ENCODE results near the gene TMEM43.

The TMEM43 gene

DNA sequence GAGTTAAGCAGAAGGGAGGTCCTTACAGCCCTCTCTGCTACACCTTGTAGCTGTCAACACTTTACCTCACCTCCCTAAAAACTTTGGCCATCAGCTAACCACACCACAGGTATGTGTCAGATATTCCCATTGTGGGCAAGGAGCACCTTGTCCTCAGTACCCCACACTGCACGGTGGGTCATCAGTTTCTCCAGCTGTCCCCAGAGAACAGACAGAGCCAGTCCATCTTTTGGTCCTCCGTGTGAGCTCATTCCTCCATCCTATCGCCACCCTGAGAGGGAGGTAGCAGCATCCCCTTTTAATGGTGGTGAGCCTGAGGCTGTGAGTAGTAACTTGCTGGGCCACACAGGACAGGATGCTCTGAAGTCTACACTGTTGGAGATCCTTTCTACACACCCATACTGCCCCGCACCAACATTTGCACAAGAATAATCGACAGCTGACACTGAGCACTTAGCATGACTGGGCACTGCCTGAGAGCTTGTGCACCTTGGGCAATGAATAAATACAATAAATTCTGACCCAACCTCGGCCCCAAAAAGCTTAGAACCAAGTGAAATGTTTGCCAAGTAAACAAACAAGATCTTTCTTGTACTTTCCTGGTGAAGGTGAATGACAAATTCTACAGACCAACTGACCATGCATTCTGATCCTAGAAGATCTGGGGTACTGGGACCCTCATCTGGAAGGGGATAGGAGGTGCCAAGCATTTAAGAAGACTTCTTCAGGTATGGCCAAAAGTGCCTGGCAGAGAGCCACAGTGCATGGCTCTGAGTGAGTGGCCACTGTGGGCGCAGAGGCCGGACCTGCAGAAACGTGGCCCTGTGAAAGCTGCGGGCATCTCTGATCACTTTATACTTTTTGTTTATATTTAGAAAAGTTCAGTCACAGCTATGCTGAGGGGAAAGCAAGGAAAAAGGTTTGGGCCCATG is 7.1 kb upstream of the TMEM43 start:
- no peak for ATAC-seq (ENCODE audit: insufficient read depth, low read depth)
- no peak overlapping the region for H3K9ac ChIP-seq (ENCODE audit: low read depth, low read length)
- no peaks in the 10 kb centered on the region for H3K9me3 ChIP-seq (ENCODE audit: insufficient read depth, low read length, severe bottlenecking)
- H3K4me1 ChIP-seq (ENCODE audit: insufficient read depth, low read length): peaks cover 10% of the 10 kb centered on the region
- TF ChIP-seq EZH2 (IDR thresholded peaks at IDR 0.05; ENCODE audit: borderline replicate concordance, low read depth, low read length, severe bottlenecking) (no peak), CTCF (IDR thresholded peaks at IDR 0.05; ENCODE audit: borderline replicate concordance, extremely low read depth, low read length, poor library complexity, severe bottlenecking) (no peak)
- peaks cover 7% of the 10 kb centered on the region; the same call in 1 of the 2 replicates for H4K20me1 ChIP-seq (ENCODE audit: insufficient read depth, low read length)
- no peaks in the 10 kb centered on the region for H3K27me3 ChIP-seq (ENCODE audit: insufficient read depth, low read length, poor library complexity)
- peaks cover 26% of the 10 kb centered on the region; the same call in 1 of the 2 replicates for H3K79me2 ChIP-seq (ENCODE audit: insufficient read depth, low read length)
- H3K4me2 ChIP-seq (ENCODE audit: insufficient read depth, low read length): no peak overlapping the region
- H2AFZ ChIP-seq (ENCODE audit: low read depth, low read length): no peak overlapping the region
- peaks cover 77% of the 10 kb centered on the region for H3K36me3 ChIP-seq (ENCODE audit: insufficient read depth, low read length)
- no peak overlapping the region for H3K4me3 ChIP-seq (ENCODE audit: low read depth in 1 of 2, low read length in 2 of 2)
- DNase-seq: no peak
- no peak overlapping the region for H3K27ac ChIP-seq (ENCODE audit: low read length)

DNA sequence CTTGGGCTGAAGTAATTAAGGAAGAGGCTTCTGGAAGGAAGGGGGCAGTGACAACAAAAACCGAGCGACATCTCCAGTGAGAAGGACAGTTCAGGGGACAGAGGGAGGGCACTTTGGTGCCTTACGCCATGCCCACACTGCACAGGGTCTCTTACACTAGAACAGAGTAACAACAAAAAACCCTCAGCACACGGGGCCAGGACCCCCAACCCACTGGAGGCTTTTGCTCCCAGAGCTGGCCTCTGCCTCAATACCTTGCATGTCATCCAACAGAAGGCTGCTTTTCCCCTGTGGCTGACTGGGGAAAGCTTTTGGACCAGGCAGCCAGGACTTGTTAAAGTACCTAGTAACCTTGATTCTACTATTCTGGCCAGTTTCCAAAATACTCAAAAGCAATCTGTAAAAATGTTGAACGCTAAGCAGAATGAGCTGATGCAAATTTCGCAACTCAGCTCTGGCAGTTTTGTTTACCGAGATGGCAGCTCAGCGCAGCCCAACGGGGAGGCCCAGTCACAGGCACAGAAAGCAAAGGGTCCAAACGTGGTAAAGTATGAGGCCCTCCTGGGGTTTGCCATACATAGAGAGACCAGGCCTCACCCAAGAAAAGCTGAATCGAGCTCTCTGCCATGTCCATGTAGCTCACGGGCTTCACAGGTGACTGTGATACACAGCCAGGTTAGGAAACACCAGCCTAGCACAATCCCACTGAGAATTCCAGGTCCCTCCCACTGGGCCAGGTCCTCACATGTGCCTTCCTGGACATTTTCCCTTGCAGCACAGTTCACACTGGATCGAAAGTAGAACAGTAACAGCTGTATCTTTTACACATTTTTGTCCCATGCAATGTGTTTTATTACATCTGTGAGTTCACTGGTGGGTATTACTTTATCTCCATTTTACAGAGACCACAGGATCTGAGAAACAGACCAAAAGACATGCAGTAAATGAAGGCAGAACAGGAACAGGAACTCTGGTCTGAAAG is 6.2 kb upstream of the TMEM43 start:
- Histone ChIP-seq H4K20me1 (ENCODE audit: insufficient read depth, low read length) (peaks cover 7% of the 10 kb centered on the region; the same call in 1 of the 2 replicates), H3K27me3 (ENCODE audit: insufficient read depth, low read length, poor library complexity) (no peaks in the 10 kb centered on the region), H3K9me3 (ENCODE audit: insufficient read depth, low read length, severe bottlenecking) (no peaks in the 10 kb centered on the region), H3K27ac (ENCODE audit: low read length) (no peak overlapping the region), H3K4me1 (ENCODE audit: insufficient read depth, low read length) (peaks cover 20% of the 10 kb centered on the region), H3K9ac (ENCODE audit: low read depth, low read length) (no peak overlapping the region), H3K4me3 (ENCODE audit: low read depth in 1 of 2, low read length in 2 of 2) (no peak overlapping the region), H3K36me3 (ENCODE audit: insufficient read depth, low read length) (peaks cover 68% of the 10 kb centered on the region), H2AFZ (ENCODE audit: low read depth, low read length) (no peak overlapping the region), H3K4me2 (ENCODE audit: insufficient read depth, low read length) (no peak overlapping the region), H3K79me2 (ENCODE audit: insufficient read depth, low read length) (peaks cover 36% of the 10 kb centered on the region)
- no peak for TF ChIP-seq EZH2 (IDR thresholded peaks at IDR 0.05; ENCODE audit: borderline replicate concordance, low read depth, low read length, severe bottlenecking)
- TF ChIP-seq CTCF (IDR thresholded peaks at IDR 0.05; ENCODE audit: borderline replicate concordance, extremely low read depth, low read length, poor library complexity, severe bottlenecking): no peak
- no peak for DNase-seq
- ATAC-seq (ENCODE audit: insufficient read depth, low read depth): no peak

DNA sequence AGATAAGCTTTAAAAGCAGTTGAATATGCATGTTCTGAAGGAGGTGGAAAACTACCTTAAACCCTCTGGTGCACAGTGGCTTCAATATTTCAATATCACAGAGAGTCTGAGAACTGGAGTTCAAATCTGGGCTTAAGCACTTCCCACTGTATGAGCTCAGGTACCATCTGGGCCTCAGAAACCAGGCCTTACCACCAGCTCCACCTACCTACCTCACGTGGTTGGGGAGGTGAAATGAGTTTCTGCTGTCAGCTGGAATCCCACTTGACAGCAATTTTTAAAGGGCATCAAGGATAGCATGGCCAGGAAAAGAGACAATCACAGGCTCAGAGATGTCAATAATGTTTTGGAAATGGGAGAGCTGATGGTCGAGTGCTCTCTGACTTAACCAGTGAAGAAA is 5.2 kb upstream of the TMEM43 start:
- ATAC-seq (ENCODE audit: insufficient read depth, low read depth): no peak
- Histone ChIP-seq H3K4me3 (ENCODE audit: low read depth in 1 of 2, low read length in 2 of 2) (no peak overlapping the region), H3K9ac (ENCODE audit: low read depth, low read length) (no peak overlapping the region), H3K79me2 (ENCODE audit: insufficient read depth, low read length) (peaks cover 44% of the 10 kb centered on the region), H4K20me1 (ENCODE audit: insufficient read depth, low read length) (peaks cover 7% of the 10 kb centered on the region; the same call in 1 of the 2 replicates), H3K4me1 (ENCODE audit: insufficient read depth, low read length) (peaks cover 22% of the 10 kb centered on the region), H3K4me2 (ENCODE audit: insufficient read depth, low read length) (no peak overlapping the region), H2AFZ (ENCODE audit: low read depth, low read length) (no peak overlapping the region), H3K36me3 (ENCODE audit: insufficient read depth, low read length) (peaks cover 58% of the 10 kb centered on the region), H3K9me3 (ENCODE audit: insufficient read depth, low read length, severe bottlenecking) (no peaks in the 10 kb centered on the region), H3K27me3 (ENCODE audit: insufficient read depth, low read length, poor library complexity) (no peaks in the 10 kb centered on the region), H3K27ac (ENCODE audit: low read length) (no peak overlapping the region)
- DNase-seq: no peak
- no peak for TF ChIP-seq CTCF (IDR thresholded peaks at IDR 0.05; ENCODE audit: borderline replicate concordance, extremely low read depth, low read length, poor library complexity, severe bottlenecking)
- TF ChIP-seq EZH2 (IDR thresholded peaks at IDR 0.05; ENCODE audit: borderline replicate concordance, low read depth, low read length, severe bottlenecking): no peak
